Pancreas (tissue), 10 donors: ENCODE measurements around the gene PLA2G6. TPM values are rescaled to one million over a fixed set of nuclear protein-coding genes. Genes with fewer than 3 reads are reported as not detected.

Source experiments
- ATAC-seq, 4 donors: fragments of 200-7000 bp; cut with Tn5 transposase; one replicate each; pipeline versions ENCODE4 v1.8.0 to v1.9.1; 2020; ENCODE audit warnings: mild to moderate bottlenecking in 4 of 4, moderate library complexity in 4 of 4
- DNase-seq, 6 donors: peaks; one replicate each; pipeline ENCODE4 v3.0.0-alpha.2; 2020
- FAIRE-seq: peaks from 2 replicates; lab custom pipeline; 2012; peaks lifted over from hg19 to GRCh38; lab: Jason Lieb, UNC
- H3K27ac ChIP-seq, 4 donors: fragments of 200-600 bp; sonication (generic); 1 replicate in 3 of 4; 2 replicates in 1 of 4; pipeline versions ENCODE4 v1.5.0 to v1.8.0; 2020
- H3K27me3 ChIP-seq, 4 donors: fragments of 200-600 bp; one replicate each; pipeline ENCODE4 v1.8.0; 2021
- H3K36me3 ChIP-seq, 3 donors: fragments of 200-600 bp; sonication (generic) in 1 of 3; one replicate each; pipeline versions ENCODE4 v1.5.0 to v1.8.0; 2020 to 2021
- H3K4me1 ChIP-seq, 3 donors: fragments of 200-600 bp; one replicate each; pipeline ENCODE4 v1.8.0; 2021
- H3K4me3 ChIP-seq, 4 donors: fragments of 200-600 bp; sonication (generic) in 2 of 4; one replicate each; pipeline versions ENCODE4 v1.5.0 to v1.8.0; 2020 to 2021
- H3K9me3 ChIP-seq, 4 donors: fragments of 200-600 bp; one replicate each; pipeline ENCODE4 v1.8.0; 2021
- WGBS, 2 donors: extraction: QIAGEN DNeasy Blood & Tissue Kit; methylation state at CpG; one replicate each; pipeline ENCODE4 v1.1.7; 2013; 5-methylcytosine and 5-hydroxymethylcytosine counted together
- intact Hi-C, 3 donors: fragments of 100-400 bp; cut with DNase I; formaldehyde crosslinking; loops; one replicate each; pipeline versions ENCODE4 v1.11.1 to v1.14.2; 2022
- polyA plus RNA-seq, 2 donors: library from polyadenylated mRNA; stranded (reverse); fragments of 200-250 nt; gene quantifications; one replicate each; pipeline ENCODE4 v1.2.3, GENCODE V29; 2013
- total RNA-seq, 6 donors: library from RNA; stranded (reverse); fragmentation: NEBNext Ultra II Directional in 4 of 6; extraction: Animal tissue kit (Norgen Biotek cat#: 25700) in 4 of 6; gene quantifications; one replicate each; pipeline versions ENCODE4 v1.2.1 to v1.2.4, GENCODE V29; 2021 to 2023
- TF ChIP-seq, protein P1 (sequence below), 4 donors: fragments of 200-600 bp; sonication (generic) in 3 of 4; IDR thresholded peaks; one replicate each; pipeline versions ENCODE4 v1.5.0 to v1.8.0; 2021; ENCODE audit warnings: antibody characterized with exemption in 4 of 4
- donor health status: healthy with polysubstance abuse.
- donor health status: DM: no; HTN: no; CAD: no; lungs with moderate emphysema.
- donor health status: DM: no; HTN: no; CAD: no.
- donor health status: control.
- donor health status: control.
- donor health status: Bipolar disorder and iron deficiency.
- donor health status: DM: yes; HTN: yes; CAD: no.
- donor health status: DM: no; HTN: no; CAD: no.
- donor health status: DM: no; HTN: no; CAD: no.
- donor health status: DM: yes; HTN: yes; CAD: no.

The PLA2G6 gene
- total and polyA plus RNA-seq, 8 donors, result 8.7 to 109 (median 26.1) TPM

DNA sequence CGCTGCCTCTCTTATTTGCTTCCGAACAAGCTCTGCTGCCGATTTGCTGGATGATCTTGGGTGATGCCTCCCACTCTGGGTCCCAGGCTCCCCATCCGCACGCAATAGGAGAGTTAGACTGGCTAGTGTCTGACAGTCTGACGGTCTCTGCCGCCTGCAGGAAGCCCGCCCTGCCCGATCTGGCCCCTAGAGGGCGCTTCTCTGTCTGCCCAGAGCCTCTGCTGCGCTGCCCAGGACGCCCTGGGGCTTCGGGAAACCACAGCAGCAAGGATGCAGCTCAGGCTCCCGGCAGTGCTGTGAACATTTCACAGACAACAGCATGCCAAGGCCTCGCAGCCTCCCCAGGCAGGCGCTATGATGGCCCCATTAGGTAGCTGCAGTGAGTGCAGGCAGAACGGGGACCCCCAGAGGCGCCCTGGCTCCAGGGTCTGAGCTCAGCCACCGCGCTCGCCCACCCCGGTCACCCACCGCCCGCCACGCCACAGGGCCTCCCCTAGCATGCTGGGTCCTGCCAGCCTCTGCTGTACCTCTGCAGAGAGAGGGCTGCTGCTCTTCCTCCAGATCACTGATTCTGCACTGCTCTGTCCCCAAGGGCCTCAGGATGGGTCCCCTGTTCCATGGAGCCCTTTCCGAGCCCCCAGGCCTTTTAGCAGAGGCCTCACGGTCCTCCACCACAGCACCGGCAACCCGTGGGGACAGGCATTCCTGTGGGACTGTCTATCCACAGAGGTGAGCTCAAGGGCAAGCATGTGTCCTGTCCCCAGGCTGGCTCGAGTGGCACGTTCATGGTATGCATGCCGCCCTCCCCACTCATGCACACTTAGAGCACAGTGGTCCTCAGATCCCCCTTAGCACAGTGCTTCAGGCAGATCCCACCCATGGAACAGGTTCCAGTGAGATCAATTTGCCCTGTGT lies 66.9 kb downstream of the PLA2G6 start:
- no peak for FAIRE-seq
- no peak overlapping the region for H3K27ac ChIP-seq
- TF ChIP-seq, protein P1, sequence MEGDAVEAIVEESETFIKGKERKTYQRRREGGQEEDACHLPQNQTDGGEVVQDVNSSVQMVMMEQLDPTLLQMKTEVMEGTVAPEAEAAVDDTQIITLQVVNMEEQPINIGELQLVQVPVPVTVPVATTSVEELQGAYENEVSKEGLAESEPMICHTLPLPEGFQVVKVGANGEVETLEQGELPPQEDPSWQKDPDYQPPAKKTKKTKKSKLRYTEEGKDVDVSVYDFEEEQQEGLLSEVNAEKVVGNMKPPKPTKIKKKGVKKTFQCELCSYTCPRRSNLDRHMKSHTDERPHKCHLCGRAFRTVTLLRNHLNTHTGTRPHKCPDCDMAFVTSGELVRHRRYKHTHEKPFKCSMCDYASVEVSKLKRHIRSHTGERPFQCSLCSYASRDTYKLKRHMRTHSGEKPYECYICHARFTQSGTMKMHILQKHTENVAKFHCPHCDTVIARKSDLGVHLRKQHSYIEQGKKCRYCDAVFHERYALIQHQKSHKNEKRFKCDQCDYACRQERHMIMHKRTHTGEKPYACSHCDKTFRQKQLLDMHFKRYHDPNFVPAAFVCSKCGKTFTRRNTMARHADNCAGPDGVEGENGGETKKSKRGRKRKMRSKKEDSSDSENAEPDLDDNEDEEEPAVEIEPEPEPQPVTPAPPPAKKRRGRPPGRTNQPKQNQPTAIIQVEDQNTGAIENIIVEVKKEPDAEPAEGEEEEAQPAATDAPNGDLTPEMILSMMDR (IDR thresholded peaks at IDR 0.05), result peak; percentile 92 to 97 (median 96)
- no peaks in the 10 kb centered on the region for H3K9me3 ChIP-seq
- DNase-seq, result peak; percentile 65 to 98 (median 86)
- 48 to 52% methylated on average over 30 to 32 of the region's 32 CpGs for WGBS, 2 donors
- no peaks in the 10 kb centered on the region for H3K27me3 ChIP-seq
- H3K4me1 ChIP-seq, result no peaks in the 10 kb centered on the region
- peak; percentile 83 to 96 (median 91) for ATAC-seq
- no peak overlapping the region for H3K4me3 ChIP-seq
- intact Hi-C loops, result no loop called here
- no peaks in the 10 kb centered on the region for H3K36me3 ChIP-seq

DNA sequence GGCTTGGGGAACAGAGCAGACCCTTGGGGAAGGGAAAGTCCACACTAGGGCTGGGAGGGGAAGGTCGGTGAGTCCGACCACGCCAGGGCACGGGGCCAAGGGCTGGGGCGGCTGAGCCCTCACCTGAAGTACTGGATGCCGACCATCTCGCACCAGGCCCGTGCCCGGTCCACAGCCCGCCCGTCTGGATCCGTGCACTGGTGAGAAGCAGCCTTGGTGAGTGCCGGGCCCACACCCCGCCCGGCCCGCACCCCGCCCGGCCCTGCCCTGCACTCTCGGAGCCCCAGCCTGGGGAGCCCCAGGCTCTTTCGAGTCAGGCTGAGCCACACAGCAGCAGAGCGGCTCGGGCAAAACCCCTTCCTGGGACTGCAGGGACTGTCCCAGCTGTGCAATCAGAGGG lies 69.2 kb downstream of the PLA2G6 start:
- intact Hi-C loops, result no loop called here
- DNase-seq, result peak in 1 of 6 donors; percentile 75
- no peaks in the 10 kb centered on the region for H3K36me3 ChIP-seq
- H3K4me1 ChIP-seq, result peaks cover 5 to 9% (median 8%) of the 10 kb centered on the region in 3 donors
- no peaks in the 10 kb centered on the region for H3K27me3 ChIP-seq
- no peak for ATAC-seq
- FAIRE-seq, result no peak
- TF ChIP-seq, protein P1 (IDR thresholded peaks at IDR 0.05), result no peak
- 95 to 99% methylated on average over 21 to 22 of the region's 22 CpGs for WGBS, 2 donors
- H3K9me3 ChIP-seq, result no peaks in the 10 kb centered on the region
- H3K27ac ChIP-seq, result no peak overlapping the region
- no peak overlapping the region for H3K4me3 ChIP-seq

DNA sequence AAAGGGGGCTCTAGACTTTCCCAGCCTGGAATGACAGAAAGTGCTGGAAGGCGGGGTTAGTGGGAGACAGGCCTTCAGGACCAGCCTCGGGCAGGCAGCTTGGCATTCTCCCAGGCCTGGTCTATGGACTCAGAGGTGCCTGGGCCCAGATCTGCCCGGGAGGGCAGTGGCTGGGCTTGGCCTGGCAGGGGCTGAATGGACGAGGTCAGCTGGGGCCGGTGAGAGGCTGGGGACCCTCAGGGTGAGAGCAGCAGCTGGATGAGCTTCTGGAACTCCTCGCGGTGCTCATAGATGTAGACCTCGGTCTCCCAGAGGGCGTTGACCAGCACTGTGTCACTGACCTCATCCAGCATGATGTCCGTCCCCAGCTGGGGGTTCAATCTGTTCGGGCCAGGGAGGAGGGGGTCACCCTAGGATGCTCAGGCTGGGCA lies 69.7 kb downstream of the PLA2G6 start:
- Histone ChIP-seq H3K27ac (no peak overlapping the region), H3K27me3 (no peaks in the 10 kb centered on the region), H3K4me3 (no peak overlapping the region), H3K4me1 (peaks cover 5 to 11% (median 10%) of the 10 kb centered on the region in 3 donors), H3K36me3 (no peaks in the 10 kb centered on the region), H3K9me3 (no peaks in the 10 kb centered on the region)
- intact Hi-C loops, result no loop called here
- peak in 1 of 6 donors; percentile 75 for DNase-seq
- 80 to 83% methylated on average over 11 of the region's 11 CpGs for WGBS, 2 donors
- no peak for FAIRE-seq
- no peak for ATAC-seq
- TF ChIP-seq, protein P1 (IDR thresholded peaks at IDR 0.05), result no peak

GRCh38 chr22:38110863-38111852 lies 70.5 kb downstream of the PLA2G6 start:
- H3K4me1 ChIP-seq, result peaks cover 5 to 11% (median 10%) of the 10 kb centered on the region in 3 donors
- no peaks in the 10 kb centered on the region for H3K9me3 ChIP-seq
- intact Hi-C loops, result no loop called here
- H3K27ac ChIP-seq, result no peak overlapping the region
- TF ChIP-seq, protein P1 (IDR thresholded peaks at IDR 0.05), result no peak
- H3K27me3 ChIP-seq, result no peaks in the 10 kb centered on the region
- ATAC-seq (peak in 1 of 4 donors; percentile 7), FAIRE-seq (no peak), DNase-seq (peak in 1 of 6 donors; percentile 67)
- WGBS, 2 donors, result 84 to 90% methylated on average over 29 to 30 of the region's 30 CpGs
- no peaks in the 10 kb centered on the region for H3K36me3 ChIP-seq
- no peak overlapping the region for H3K4me3 ChIP-seq
